HL-60 (cell line): ENCODE results near the gene FTCD.

Source experiments
- SPI1 ChIP-seq: IDR thresholded peaks from 2 replicates; pipeline ENCODE4 v1.6.1; 2012; ENCODE audit warnings: low read depth, mild to moderate bottlenecking, borderline replicate concordance
- TF ChIP-seq, protein P1 (sequence below): IDR thresholded peaks from one replicate; pipeline ENCODE4 v1.5.1; 2011; ENCODE audit warnings: low read length, control low read depth, inconsistent platforms; ENCODE audit not compliant: insufficient read depth
- TF ChIP-seq, protein P2 (sequence below): IDR thresholded peaks from 2 replicates; pipeline ENCODE4 v1.6.1; 2012; ENCODE audit warnings: low read depth; ENCODE audit not compliant: insufficient replicate concordance

DNA sequence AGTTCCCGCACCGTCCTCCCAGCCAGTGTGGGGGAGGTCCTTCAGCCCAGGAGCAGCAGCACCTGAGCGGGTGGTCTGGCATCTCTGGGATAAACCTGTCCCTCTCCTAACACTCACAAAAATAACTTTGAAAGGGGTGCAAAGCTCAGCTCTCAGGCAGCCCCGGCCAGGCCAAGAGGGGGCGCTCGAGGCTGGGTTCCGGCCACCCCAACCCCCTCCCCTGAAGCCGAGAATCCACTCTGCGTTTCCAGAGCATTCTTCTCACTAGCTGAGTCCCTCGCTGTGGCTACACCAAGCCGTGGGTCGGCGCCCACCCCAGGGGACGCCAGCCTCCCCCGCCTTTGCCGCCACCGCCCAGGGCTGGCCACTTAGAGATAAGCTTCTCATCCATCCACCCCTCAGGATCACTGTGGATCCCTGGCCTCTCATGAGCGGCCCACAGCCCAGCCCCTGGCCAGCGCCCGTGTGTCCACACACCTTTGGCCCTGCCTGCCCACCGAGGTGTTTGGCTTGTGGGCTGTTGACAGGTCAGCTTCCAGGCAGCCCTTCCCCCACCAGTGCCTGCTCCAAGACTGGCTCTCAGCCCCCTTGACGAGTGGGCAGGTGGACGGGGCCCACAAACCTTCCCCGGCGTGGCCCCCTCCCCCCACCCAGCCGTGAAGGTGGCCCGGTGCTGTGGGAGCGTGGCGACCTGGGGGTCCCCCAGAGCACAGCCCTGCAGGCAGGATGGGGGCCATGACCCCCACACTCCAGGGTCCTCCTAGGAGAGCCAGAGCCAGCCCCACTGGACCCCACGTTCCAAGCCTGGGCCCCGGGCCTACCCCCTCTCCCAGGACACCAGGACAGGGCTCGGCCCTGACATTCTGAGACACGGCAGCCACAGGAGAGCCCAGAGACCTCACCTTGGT lies 1.9 kb downstream of the FTCD start:
- TF ChIP-seq, protein P1, sequence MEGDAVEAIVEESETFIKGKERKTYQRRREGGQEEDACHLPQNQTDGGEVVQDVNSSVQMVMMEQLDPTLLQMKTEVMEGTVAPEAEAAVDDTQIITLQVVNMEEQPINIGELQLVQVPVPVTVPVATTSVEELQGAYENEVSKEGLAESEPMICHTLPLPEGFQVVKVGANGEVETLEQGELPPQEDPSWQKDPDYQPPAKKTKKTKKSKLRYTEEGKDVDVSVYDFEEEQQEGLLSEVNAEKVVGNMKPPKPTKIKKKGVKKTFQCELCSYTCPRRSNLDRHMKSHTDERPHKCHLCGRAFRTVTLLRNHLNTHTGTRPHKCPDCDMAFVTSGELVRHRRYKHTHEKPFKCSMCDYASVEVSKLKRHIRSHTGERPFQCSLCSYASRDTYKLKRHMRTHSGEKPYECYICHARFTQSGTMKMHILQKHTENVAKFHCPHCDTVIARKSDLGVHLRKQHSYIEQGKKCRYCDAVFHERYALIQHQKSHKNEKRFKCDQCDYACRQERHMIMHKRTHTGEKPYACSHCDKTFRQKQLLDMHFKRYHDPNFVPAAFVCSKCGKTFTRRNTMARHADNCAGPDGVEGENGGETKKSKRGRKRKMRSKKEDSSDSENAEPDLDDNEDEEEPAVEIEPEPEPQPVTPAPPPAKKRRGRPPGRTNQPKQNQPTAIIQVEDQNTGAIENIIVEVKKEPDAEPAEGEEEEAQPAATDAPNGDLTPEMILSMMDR, result peak; percentile 68
- TF ChIP-seq SPI1, result no peak
- TF ChIP-seq, protein P2, sequence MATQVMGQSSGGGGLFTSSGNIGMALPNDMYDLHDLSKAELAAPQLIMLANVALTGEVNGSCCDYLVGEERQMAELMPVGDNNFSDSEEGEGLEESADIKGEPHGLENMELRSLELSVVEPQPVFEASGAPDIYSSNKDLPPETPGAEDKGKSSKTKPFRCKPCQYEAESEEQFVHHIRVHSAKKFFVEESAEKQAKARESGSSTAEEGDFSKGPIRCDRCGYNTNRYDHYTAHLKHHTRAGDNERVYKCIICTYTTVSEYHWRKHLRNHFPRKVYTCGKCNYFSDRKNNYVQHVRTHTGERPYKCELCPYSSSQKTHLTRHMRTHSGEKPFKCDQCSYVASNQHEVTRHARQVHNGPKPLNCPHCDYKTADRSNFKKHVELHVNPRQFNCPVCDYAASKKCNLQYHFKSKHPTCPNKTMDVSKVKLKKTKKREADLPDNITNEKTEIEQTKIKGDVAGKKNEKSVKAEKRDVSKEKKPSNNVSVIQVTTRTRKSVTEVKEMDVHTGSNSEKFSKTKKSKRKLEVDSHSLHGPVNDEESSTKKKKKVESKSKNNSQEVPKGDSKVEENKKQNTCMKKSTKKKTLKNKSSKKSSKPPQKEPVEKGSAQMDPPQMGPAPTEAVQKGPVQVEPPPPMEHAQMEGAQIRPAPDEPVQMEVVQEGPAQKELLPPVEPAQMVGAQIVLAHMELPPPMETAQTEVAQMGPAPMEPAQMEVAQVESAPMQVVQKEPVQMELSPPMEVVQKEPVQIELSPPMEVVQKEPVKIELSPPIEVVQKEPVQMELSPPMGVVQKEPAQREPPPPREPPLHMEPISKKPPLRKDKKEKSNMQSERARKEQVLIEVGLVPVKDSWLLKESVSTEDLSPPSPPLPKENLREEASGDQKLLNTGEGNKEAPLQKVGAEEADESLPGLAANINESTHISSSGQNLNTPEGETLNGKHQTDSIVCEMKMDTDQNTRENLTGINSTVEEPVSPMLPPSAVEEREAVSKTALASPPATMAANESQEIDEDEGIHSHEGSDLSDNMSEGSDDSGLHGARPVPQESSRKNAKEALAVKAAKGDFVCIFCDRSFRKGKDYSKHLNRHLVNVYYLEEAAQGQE, result no peak
